GM18511 (cell line): ENCODE results near the gene PCDHA10.
"Not testable (repeated sequence)": the region's sequence is repeated elsewhere in the genome, so short reads cannot be mapped to it uniquely, and the experiment has no call there.

ENCODE experiments used
- ATAC-seq: cut with Tn5 transposase; IDR thresholded peaks from one replicate; pipeline ENCODE4 v1.9.1; 2021; ENCODE audit warnings: mild to moderate bottlenecking, moderate library complexity; ENCODE audit not compliant: unreplicated experiment

The PCDHA10 gene

DNA sequence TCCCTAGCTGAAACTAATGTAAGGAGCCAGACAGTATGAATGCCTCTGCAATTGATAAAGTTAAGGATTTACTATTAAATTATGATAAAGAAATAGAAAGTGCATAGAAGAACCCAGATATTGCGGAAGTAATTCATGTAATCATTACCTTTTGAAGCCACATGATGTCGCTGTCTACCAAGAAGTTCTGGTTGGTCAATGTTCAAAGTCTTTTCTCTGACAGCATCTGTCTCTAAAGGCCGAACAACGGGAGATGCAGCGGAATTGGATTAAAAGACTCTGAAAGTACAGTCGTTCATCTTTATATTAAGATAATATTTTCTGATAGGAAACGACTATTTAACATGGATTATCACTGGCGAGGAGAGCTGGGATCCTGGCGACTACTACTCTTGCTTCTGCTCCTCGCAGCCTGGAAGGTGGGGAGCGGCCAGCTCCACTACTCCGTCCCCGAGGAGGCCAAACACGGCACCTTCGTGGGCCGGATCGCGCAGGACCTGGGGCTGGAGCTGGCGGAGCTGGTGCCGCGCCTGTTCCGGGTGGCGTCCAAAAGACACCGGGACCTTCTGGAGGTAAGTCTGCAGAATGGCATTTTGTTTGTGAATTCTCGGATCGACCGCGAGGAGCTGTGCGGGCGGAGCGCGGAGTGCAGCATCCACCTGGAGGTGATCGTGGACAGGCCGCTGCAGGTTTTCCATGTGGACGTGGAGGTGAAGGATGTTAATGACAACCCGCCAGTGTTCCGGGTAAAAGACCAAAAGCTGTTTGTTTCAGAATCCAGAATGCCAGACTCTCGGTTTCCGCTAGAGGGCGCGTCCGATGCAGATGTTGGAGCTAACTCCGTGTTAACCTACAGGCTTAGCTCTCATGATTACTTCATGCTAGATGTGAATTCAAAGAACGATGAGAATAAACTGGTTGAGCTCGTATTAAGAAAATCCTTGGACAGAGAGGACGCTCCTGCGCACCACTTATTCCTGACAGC, 14.4 kb upstream of the PCDHA10 start, which contains the start of gene PCDHA8:
TSS of gene PCDHA8 (plus strand) at position 210 of the 985 bp plus-strand sequence. CDS start at position 345, 135 bp downstream.
- no peak for ATAC-seq

DNA sequence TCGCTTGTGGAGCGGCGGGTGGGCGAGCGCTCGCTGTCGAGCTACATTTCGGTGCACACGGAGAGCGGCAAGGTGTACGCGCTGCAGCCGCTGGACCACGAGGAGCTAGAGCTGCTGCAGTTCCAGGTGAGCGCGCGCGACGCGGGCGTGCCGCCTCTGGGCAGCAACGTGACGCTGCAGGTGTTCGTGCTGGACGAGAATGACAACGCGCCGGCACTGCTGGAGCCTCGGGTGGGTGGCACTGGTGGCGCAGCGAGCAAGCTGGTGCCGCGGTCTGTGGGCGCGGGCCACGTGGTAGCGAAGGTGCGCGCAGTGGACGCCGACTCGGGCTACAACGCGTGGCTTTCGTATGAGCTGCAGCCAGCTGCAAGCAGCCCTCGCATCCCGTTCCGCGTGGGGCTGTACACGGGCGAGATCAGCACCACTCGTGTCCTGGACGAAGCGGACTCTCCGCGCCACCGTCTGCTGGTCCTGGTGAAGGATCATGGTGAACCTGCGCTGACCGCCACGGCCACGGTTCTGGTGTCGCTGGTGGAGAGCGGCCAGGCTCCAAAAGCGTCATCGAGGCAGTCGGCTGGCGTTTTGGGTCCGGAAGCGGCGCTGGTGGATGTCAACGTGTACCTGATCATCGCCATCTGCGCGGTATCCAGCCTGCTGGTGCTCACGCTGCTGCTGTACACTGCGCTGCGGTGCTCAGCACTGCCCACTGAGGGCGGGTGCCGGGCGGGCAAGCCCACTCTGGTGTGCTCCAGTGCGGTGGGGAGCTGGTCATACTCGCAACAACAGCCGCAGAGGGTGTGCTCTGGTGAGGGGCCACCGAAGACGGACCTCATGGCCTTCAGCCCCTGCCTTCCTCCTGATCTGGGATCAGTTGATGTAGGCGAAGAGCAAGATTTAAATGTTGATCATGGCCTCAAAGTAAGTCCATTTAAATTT, 12.6 kb upstream of the PCDHA10 start:
- ATAC-seq: no peak

DNA sequence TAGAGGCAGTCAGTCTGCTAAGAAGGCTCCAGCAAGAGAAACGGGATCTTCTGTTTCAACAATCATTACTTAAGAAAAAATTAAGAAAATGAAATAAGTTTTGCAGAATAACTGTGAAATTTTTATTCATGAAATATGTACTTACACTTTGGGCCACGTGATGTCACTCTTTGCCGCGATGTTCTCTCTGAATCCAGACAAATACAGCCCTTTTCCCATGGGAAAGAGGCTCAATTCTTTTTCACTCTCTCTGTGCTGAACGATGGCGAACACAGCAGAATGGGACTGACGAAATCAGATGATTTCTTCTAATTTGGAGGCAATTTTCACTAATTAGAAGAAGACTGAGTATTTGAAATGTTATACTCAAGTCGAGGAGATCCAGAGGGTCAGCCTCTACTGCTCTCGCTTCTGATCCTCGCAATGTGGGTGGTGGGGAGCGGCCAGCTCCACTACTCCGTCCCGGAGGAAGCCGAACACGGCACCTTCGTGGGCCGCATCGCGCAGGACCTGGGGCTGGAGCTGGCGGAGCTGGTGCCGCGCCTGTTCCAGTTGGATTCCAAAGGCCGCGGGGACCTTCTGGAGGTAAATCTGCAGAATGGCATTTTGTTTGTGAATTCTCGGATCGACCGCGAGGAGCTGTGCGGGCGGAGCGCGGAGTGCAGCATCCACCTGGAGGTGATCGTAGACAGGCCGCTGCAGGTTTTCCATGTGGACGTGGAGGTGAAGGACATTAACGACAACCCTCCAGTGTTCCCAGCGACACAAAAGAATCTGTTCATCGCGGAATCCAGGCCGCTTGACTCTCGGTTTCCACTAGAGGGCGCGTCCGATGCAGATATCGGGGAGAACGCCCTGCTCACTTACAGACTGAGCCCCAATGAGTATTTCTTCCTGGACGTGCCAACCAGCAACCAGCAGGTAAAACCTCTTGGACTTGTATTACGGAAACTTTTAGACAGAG, 7.3 kb upstream of the PCDHA10 start, which contains the start of gene PCDHA9:
TSS of gene PCDHA9 (plus strand) at position 244 of the 964 bp plus-strand sequence. CDS start at position 358, 114 bp downstream.
- not testable (repeated sequence) for ATAC-seq

DNA sequence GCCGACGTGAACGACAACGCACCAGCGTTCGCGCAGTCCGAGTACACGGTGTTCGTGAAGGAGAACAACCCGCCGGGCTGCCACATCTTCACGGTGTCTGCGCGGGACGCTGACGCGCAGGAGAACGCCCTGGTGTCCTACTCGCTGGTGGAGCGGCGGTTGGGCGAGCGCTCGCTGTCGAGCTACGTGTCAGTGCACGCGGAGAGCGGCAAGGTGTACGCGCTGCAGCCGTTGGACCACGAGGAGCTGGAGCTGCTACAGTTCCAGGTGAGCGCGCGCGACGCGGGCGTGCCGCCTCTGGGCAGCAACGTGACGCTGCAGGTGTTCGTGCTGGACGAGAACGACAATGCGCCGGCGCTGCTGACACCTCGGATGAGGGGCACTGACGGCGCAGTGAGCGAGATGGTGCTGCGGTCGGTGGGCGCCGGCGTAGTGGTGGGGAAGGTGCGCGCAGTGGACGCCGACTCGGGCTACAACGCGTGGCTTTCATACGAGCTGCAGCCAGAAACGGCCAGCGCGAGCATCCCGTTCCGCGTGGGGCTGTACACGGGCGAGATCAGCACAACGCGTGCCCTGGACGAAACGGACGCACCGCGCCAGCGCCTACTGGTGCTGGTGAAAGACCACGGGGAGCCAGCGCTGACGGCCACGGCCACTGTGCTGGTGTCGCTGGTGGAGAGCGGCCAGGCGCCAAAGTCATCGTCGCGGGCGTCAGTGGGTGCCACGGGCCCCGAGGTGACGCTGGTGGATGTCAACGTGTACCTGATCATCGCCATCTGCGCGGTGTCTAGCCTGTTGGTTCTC, 5.7 kb upstream of the PCDHA10 start:
- ATAC-seq: not testable (repeated sequence)

DNA sequence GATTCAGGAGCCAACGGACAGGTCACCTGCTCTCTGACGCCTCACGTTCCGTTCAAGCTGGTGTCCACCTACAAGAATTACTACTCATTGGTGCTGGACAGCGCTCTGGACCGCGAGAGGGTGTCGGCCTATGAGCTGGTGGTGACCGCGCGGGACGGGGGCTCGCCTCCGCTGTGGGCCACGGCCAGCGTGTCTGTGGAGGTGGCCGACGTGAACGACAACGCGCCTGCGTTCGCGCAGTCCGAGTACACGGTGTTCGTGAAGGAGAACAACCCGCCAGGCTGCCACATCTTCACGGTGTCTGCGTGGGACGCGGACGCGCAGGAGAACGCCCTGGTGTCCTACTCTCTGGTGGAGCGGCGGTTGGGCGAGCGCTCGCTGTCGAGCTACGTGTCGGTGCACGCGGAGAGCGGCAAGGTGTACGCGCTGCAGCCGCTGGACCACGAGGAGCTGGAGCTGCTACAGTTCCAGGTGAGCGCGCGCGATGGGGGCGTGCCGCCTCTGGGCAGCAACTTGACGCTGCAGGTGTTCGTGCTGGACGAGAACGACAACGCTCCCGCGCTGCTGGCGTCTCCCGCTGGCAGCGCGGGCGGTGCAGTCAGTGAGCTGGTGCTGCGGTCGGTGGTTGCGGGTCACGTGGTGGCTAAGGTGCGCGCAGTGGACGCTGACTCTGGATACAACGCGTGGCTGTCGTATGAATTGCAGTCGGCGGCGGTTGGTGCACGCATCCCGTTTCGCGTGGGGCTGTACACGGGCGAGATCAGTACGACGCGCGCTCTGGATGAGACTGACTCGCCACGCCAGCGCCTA, 1.7 kb downstream of the PCDHA10 start:
- no peak for ATAC-seq

DNA sequence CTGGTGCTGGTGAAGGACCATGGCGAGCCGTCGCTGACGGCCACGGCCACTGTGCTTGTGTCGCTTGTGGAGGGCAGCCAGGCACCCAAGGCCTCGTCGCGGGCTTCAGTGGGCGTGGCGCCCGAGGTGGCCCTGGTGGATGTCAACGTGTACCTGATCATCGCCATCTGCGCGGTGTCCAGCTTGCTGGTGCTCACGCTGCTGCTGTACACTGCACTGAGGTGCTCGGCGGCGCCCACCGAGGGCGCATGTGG, 2.2 kb downstream of the PCDHA10 start:
- ATAC-seq: no peak

DNA sequence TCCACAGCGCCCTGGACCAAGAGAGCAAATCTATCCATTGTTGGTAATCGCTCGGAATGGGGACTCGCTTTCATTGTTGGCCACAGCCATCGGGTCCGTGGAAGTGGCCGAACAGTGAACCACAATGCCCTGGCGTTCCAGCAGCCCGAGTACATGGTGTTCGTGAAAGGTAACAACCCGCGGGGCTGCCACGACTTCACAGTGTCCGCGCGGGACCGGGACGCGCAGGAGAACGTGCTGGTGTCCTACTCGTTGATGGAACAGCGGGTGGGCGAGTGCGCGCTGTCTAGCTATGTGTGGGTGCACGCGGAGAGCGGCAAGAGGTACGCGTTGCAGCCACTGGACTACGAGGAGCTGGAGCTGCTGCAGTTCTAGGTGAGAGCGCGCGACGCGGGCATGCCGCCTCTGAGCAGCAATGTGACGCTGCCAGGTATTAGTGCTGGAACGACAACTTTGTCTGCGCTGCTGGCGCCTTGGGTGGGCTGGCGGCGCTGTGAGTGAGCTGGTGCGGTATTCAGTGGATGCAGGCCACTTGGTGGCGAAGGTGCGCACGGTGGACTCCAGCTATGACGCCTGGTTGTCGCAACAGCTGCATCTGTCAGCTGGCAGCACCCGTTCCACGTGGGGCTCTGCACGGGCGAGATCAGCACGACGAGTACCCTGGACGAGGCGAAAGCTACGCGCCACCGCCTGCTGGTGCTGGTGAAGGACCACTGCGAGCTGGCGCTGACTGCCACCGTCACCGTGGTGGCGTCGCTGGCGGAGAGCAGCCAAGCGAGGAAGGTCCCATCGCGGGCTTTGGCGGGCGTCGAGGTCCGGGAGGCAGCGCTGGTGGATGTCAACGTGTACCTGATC, 7.0 kb downstream of the PCDHA10 start:
- no peak for ATAC-seq

DNA sequence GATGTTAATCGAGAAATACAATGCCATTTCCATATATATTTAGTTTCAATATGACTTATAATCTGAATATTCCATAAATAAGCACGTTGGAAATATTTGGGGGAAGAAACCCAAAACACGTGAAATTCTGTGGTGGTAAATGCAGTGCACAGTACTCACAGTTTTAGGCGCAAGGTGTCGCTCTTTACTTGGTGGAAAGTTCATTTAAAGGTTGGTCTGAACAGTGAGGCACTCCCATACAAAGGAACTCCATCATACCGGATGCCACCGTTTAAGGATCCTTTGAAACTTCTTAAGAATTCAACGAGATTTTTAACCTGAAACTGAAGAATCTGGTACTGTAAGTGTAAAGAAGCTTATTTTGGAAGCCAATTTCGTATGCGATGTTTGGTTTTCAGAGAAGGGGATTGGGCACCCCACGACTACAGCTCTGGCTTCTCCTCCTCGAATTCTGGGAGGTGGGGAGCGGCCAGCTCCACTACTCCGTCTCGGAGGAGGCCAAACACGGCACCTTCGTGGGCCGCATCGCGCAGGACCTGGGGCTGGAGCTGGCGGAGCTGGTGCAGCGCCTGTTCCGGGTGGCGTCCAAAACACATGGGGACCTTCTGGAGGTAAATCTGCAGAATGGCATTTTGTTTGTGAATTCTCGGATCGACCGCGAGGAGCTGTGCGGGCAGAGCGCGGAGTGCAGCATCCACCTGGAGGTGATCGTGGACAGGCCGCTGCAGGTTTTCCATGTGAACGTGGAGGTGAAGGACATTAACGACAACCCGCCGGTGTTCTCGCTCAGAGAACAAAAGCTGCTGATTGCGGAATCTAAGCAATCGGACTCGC, 13.2 kb downstream of the PCDHA10 start, which contains the start of gene PCDHA11:
TSS of gene PCDHA11 (plus strand) at position 237 of the 834 bp plus-strand sequence. CDS start at position 384, 147 bp downstream.
- ATAC-seq: no peak

DNA sequence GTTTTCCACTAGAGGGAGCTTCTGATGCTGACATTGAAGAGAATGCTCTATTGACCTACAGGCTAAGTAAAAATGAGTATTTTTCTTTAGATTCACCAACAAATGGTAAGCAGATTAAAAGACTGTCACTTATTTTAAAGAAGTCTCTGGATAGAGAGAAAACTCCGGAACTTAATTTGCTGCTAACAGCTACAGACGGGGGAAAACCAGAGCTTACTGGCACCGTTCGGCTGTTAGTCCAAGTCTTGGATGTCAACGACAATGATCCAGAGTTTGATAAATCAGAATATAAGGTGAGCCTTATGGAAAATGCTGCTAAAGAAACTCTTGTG, 13.8 kb downstream of the PCDHA10 start:
- ATAC-seq: no peak

DNA sequence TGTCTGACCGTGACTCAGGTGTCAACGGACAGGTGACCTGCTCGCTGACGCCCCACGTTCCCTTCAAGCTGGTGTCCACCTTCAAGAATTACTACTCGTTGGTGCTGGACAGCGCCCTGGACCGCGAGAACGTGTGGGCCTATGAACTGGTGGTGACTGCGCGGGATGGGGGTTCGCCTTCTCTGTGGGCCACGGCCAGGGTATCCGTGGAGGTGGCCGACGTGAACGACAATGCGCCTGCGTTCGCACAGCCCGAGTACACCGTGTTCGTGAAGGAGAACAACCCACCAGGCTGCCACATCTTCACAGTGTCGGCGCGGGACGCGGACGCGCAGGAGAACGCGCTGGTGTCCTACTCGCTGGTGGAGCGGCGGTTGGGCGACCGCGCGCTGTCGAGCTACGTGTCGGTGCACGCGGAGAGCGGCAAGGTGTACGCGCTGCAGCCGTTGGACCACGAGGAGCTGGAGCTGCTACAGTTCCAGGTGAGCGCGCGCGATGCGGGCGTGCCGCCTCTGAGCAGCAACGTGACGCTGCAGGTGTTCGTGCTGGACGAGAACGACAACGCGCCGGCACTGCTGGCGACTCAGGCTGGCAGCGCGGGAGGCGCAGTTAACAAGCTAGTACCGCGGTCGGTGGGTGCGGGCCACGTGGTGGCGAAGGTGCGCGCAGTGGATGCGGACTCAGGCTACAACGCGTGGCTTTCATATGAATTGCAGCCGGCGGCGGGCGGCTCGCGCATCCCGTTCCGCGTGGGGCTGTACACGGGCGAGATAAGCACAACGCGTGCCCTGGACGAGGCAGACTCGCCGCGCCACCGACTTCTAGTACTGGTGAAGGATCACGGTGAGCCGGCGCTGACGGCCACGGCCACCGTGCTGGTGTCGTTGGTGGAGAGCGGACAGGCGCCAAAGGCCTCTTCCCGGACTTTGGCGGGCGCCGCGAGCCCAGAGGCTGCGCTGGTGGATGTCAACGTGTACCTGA, 14.8 kb downstream of the PCDHA10 start:
- no peak for ATAC-seq

DNA sequence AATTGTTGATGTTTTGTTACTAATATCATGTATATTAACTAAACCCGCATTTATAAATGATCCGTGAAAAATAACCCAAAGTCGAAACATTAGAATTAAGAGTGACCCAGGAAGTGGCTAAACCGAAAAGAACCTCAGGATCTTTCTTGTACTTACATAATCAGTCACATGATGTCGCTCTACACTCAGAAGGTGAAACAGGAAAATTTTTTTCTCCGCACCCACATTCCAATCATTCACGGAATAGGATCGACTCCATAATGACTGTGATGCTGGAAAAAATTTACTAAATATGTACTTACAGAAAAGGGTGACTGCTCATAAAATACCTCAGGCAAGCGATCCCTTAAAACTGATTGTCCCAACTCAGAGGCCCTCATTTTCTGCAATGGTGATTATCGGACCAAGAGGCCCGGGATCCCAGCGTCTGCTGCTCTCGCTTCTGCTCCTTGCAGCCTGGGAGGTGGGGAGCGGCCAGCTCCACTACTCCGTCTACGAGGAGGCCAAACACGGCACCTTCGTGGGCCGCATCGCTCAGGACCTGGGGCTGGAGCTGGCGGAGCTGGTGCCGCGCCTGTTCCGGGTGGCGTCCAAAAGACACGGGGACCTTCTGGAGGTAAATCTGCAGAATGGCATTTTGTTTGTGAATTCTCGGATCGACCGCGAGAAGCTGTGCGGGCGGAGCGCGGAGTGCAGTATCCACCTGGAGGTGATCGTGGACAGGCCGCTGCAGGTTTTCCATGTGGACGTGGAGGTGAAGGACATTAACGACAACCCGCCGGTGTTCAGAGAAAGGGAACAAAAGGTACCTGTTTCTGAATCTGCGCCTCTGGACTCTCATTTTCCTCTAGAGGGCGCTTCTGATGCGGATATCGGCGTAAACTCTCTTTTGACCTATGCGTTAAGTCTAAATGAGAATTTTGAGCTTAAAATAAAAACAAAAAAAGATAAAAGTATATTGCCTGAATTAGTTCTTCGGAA, 19.7 kb downstream of the PCDHA10 start, which contains the start of gene PCDHA12:
TSS of gene PCDHA12 (plus strand) at position 224 of the 981 bp plus-strand sequence. CDS start at position 389, 165 bp downstream.
- no peak for ATAC-seq

DNA sequence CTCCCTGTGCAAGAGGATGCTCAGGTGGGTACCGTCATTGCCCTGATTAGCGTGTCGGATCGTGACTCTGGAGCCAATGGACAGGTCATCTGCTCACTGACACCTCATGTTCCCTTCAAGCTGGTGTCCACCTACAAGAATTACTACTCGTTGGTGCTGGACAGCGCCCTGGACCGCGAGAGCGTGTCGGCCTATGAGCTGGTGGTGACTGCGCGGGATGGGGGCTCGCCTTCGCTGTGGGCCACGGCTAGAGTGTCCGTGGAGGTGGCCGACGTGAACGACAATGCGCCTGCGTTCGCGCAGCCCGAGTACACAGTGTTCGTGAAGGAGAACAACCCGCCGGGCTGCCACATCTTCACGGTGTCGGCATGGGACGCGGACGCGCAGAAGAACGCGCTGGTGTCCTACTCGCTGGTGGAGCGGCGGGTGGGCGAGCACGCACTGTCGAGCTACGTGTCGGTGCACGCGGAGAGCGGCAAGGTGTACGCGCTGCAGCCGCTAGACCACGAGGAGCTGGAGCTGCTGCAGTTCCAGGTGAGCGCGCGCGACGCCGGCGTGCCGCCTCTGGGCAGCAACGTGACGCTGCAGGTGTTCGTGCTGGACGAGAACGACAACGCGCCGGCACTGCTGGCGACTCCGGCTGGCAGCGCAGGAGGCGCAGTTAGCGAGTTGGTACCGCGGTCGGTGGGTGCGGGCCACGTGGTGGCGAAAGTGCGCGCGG, 21.0 kb downstream of the PCDHA10 start:
- ATAC-seq: not testable (repeated sequence)

DNA sequence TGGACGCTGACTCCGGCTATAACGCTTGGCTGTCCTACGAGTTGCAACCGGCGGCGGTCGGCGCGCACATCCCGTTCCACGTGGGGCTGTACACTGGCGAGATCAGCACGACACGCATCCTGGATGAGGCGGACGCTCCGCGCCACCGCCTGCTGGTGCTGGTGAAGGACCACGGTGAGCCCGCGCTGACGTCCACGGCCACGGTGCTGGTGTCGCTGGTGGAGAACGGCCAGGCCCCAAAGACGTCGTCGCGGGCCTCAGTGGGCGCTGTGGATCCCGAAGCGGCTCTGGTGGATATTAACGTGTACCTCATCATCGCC, 21.5 kb downstream of the PCDHA10 start:
- no peak for ATAC-seq
